ENCODE data around the gene PGA4.
"Not testable (repeated sequence)": the region's sequence is repeated elsewhere in the genome, so short reads cannot be mapped to it uniquely, and the experiment has no call there.

GRCh38 chr11:61245284-61245964 lies 23.3 kb downstream of the PGA4 start:
- not testable (repeated sequence) for TF ChIP-seq CTCF, POLR2AphosphoS5 (IDR thresholded peaks at IDR 0.05)

All from transverse colon (tissue), 4 donors.